HG02588 (cell line): ENCODE results near the gene ZNF330.
"Not testable (repeated sequence)": the region's sequence is repeated elsewhere in the genome, so short reads cannot be mapped to it uniquely, and the experiment has no call there.

Experiments used
- ATAC-seq: cut with Tn5 transposase; IDR thresholded peaks from one replicate; pipeline ENCODE4 v1.9.1; 2021; ENCODE audit warnings: mild to moderate bottlenecking, moderate library complexity; ENCODE audit not compliant: unreplicated experiment

Gene ZNF330

DNA sequence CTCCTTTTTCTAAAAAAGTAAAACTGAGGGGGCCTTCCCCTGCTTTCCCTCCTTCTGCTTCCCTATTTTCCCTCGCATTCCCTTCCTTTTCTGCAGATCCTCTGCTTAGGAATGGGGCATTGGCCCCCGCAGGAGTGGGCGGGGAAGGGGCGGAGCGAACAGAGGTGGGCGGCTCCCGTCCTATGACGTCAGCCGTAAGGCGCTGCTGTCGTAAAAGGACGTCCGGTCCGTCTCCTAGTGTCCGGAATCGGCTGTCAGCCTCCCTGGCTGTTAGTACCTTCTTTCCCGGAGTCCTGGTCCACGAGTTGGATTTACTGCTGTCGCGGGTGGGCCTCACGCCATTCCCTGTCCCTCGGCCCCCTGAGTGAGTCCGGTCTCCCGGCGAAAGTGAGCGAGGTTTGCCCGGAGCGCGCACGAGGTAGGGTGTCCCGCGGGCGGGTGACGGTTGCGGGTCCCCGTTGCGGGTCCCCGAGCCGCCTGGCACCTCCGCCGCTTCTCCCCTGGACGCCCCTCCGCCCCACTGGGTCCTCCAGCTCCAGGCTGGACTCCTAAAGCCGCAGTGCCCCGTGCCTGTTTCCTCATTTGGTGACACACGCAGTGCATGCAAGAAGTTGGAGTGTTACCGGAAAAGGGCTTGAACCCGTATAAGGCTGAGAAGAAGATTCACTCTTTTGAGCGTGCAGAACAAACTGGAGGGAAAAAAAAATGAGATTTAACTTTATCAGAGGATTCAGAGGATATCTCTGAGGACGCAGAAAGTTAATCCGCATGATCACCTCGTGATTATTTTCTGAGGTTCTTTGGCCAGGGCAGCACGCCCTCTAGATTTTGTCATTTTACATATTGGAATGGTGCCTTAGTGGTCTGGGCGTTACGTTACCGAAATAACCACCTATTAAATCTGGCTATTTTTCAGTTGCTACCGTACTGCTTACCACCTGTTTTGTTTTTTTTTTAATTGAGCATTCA, at the start of gene ZNF330:
Gene ZNF330, plus strand, starts transcription at position 205 of the 969 bp plus-strand sequence. CDS start 1,477 bp downstream, outside the sequence.
- ATAC-seq: peak; percentile 86

DNA sequence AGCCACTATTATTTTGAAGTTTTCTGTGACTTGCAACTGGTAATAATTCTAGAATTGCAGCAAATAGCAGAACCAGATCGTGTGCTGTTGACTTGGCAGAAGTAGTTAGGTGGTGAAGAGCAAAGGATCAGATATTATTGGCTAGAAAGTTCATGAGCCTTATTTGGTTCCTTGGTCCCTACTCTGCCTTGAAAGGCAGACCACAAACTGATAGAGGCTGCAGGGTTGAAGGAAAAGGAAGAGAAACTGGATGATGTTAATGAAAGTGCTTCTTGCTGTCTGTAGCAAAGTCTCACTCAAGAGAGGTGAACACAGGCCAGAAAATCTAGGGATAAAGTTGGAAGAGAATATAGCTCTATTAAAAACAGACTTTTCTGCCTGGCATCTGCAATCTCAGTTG, 46.2 kb upstream of the ZNF330 start:
- no peak for ATAC-seq

DNA sequence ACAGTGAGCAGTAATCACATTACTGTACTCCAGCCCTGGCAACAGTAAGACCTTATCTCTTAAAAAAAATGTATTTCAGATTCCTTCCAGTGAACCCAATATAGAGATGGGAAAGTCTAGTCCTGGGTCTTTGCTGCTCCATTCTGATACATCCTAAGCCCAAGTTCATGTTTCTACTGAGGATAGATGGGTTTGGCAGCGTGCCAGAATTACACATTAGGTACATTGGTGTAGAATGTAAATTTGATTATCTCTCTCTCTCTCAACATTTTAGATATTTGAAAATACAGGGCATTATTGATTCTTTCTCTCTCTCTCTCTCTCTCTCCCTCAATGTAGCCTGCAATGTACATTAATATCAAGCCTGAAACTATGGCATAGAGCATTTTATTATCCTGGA, 43.5 kb upstream of the ZNF330 start:
- ATAC-seq: no peak

DNA sequence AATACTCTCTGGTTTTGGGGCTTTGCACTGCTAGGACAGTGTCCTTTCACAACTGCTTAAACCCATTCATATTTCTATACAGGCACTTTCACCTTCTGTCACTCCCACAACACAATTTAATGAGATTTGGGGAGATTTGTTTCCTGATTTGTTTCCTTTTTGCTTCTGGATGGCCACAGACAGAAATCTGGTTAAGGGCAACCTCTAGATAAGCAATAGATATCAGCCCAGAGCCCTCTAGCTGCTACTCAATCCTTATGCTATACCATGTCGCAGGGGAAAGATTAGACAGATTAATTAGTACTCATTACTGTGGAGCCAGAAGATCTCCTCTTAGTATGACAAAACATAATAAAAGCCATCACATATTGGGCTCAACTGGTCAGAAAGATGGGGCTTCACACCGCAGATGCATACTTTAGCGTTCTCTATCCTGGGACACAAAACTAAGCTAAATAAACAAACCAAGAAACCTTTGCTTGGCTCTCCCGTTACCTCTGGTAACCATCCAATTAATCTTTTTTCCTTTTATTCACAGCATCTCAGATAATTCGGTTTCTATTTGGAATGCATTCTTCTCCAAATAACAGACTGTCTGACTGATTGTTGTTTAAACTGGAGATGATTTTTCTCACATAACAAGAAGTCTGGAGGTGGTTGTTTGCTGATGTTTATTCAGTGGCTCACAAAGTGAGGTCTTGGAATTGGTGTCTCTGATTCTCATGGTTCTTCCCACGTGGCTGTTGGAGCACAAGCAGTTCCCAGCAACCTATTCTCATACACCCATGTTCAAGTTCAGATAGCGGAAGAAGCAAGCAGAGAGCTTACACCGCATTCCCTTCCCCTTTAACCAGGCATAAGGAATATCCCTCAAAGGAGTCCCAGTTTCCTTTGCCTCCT, 41.0 kb upstream of the ZNF330 start:
- ATAC-seq: no peak

DNA sequence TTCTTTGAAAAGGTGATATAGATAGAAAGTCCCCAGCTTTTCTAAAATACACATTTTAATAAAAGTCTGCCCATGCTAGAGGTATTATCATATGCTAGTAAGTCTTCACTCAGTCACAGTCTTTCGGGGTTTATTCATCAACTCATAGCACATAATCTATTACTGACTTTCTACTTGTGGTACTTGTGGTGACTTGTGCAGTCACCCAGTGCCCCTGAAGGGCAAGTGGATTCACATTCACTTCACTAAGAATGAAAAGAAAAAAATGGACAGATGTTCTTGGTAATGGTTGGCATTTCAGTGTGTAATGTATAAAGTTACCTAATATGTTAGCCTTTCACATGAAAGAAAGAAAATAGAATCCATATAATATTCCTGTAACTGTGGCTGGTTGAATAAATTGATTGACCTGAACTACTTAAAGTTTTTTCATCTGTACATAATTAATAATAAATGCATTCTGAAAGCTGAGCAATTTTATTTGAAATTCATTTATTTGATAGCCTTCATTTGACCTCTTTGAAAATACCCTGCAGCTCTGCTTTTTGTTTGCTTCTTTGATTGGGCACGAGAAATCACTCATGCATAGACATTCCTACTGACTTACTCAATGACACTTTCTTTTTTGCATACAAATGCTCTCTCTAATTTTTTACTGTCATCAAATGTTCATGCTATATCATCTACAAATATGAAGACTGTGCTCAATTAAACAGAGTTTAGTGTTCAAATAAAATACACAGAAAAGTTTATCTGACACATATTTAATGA, 39.5 kb upstream of the ZNF330 start:
- ATAC-seq: no peak

DNA sequence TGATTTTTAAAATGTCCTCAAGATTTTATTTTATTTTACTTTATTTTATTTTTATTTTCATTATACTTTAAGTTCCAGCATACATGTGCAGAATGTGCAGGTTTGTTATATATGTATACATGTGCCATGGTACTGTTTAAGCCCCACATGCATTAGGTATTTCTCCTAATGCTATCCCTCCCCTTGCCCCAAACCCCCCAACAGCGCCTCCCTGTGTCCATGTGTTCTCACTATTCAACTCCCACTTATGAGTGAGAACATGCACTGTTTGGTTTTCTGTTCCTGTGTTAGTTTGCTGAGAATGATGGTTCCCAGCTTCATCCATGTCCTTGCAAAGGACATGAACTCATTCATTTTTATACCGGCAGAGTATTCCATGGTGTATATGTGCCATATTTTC, 37.2 kb upstream of the ZNF330 start:
- not testable (repeated sequence) for ATAC-seq

DNA sequence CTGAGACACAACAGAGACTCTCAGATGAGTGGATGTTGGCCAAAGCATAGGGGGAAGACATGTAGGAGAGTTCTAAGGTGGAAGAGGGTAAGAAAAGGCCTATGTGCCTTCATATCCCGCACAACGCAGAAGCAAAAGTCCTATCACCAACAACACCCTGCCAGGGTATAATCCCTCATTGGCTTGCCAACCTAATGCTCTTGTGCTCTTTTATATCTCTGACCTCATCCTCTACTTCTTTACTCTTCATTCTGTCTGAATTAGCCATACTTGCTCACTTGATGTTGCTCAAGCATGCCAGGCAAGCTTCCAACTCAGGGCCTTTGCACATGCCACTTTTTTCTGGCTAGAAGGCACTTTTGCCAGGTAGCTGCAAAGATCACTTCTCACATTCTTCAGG, 28.1 kb upstream of the ZNF330 start:
- ATAC-seq: no peak

DNA sequence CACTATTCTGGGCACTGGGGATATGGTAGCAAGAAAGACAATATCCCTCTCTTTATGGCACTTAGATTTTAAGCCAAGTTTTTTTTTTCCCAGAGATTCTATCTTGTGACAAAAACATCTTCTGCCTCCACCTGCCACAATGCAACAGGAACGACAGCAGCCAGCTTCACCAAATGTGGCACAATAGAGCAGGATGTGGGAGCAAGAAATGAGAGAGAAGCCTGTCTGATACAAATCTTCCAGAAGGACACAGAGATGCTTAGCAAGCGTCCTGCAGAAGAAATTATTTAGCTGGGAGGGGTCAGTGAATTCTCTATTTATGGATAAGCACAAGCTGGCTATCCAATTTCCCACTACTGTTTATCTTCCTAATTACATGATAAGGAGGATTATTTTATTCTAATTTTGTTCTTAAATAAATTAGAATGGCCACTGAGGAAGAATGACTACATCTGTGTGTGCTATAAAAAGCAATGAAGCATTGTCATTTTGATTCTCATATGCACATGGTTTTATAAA, 27.1 kb upstream of the ZNF330 start:
- ATAC-seq: no peak

DNA sequence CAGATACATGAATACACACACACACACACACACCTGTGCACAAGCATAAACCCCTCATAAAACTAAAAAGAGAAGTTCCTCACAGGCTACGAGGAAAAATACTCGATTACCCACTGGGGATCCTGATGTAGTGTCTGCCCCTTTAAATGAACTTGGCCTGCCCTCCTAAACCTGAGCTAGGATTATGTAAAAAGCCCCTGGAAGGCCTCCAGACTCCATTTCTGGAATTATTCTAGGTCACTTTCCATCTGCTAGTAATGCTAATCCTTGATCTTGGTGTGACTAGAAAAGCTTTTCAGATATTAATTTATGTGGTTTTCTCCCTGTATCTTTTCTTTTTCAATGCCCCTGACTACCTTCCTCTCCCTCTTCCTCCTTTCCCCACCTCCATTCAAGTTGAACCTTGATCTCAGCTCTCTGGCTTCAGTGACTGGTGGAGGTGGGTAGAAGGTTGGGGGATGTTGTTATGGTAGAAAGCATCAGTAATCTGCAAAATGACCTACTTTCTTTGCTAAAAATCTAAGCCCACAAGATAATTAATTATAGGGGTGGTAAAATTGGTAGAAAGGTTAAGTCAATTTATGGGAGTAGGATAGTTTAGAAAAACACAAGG, 25.5 kb upstream of the ZNF330 start:
- no peak for ATAC-seq

DNA sequence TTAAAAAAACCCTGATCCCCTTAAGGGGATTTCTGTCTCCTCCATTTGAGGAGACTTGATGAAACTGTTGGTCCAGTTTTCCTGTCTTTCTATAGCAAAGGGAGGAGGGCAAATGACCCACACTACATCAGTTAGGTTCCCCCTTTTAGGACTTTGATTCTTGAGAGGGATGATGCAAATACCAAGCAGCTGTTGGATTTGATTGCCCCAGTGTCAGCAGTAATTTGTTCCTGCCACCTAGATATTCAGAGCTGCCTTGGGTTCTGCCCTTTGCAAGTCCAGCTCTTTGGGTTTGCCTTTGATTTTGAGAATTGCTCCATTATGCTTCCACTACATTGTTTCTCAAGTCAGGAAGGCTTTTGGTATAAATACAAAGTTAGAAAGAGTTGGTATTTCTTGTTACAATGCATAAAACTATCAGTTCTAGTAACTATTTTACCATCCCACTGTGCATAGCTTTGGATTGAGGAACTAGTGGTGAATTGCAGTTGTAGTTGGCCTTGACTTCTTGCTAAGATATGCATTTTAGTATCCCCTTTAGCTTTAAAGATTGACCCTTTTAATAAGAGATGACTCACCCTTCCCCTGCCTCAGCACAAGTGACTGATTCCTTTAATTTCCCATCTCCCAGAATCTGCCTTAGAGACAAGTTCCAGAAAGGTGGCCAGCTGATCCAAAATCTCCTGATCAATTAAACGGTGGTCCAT, 24.3 kb upstream of the ZNF330 start:
- ATAC-seq: no peak

DNA sequence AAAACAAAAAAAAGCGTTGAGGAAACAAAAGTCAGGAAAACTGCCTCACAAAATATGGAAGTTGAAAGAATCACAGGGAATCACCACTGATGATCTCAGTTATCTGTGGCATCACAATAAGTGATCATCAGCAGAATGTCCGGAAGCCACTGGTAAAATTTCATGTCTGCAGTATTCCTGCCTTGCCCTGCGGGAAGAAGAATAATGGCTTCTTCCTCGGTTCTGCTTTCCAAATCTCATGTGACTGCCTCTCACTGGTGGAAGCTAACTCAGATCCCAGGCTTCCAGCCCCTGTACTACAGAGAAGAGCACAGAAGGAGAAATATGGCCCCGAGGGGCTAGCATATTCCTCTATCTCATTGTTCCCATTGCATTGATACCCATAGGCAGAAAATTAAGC, 12.7 kb upstream of the ZNF330 start:
- ATAC-seq: no peak

DNA sequence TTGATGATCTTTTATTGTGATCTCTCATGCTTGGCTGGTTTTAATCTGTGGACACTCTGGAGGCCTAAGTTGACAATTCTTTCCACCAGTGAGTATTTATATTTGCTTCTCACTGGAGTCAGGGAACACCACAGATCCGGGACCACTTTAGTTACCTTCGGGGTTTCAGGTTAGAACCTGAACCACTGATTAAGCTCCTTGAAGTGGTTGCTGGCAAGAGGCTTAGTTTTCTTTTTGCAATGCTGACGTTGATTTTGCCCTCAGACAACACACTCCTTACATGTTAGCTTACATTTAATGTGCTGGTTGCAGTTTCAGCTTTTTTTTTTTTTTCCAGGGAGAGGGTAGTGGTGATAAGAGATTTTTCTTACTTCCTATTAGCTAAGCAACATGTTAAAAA, 10.5 kb upstream of the ZNF330 start:
- no peak for ATAC-seq

DNA sequence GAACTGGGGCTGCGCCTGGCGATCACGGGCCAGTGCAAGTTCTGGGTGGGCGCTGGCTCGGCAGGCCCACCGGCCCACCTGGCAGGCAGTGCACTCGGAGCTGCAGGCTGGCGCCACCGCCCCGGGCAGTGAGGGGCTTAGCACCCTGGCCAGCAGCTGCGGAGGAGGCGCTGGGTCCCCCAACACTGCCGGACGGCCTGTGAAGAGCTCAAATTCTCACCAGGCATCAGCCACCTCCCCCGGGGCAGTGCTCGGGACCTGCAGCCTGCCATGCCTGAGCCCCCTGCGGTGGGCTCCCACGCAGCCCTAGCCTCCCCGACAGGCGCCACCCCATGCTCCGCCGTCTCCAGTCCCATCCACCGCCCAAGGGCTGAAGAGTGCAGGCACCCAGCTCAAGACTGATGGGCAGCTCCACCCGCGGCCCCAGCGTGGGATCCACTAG, 7.1 kb upstream of the ZNF330 start:
- no peak for ATAC-seq

DNA sequence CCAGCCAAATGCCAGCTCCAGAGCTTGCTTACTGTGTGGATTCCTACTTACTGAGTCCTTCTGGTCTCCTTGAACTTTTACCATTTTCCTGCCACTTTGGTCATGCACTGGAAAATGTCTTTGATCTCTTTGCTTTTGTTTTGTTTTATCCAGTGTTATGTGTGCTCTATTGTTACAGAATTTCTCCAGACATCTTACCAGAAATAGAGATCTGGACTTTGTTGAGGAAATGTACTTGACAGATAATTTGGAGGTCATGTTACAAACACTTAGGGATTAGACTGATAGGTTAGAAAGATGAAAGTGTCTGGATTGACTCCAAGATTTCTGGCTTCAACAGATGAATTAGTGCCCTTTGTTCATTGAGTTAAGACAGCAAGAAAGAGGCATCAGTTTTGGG, 5.7 kb upstream of the ZNF330 start:
- no peak for ATAC-seq

DNA sequence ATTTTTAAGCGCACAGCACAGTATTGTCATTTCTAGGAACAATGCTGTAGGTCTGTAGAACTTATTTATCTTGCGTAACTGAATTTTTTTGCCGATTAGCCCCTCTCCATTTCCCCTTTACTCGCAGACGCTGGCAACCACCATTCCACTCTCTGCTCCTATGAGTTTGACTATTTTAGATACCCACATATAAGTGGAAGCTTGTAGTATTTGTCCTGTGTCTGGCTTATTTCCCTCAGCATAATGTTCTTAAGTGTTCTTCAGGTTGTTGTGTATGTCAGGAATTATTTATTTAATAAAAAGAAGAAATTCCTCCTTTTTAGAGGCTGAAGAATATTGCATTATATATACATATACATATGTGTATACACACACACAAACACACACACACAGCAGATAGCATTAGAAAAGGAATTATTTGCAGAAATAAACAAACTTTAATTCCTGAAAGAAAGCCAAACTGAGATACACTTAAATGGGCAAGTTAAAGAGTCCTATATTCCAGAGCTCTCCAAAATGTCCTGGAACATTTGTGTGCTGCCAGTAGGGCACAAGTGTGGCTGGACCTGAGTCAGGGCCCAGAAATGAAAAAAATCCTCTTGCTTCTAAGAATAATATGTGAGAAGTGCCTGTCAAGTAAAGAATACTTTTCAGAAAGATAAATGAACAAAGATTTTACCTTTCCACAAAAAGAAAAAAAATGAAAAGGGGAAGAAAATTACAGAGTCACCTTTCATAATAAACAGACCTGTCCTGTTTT, 4.5 kb upstream of the ZNF330 start:
- no peak for ATAC-seq

DNA sequence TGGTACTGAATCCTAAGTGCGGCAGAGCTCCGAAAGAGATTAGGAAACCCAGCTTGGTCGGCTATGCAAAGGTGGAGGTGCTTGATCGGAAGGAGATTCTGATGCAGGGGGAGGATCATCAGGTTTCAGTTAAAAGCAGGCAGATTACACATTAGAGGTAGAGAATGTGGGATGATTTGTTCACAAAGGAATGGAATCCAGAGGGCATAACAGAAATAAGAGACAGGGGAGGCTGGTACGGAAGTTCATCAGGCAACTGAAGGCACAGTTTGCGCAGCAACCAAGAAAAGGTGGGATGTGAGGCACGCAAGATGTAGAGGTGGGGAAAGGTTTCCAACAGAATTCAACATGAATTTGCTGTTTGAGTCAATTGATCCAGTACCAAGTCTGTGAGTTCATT, 424 bp upstream of the ZNF330 start:
- ATAC-seq: peak; percentile 8

DNA sequence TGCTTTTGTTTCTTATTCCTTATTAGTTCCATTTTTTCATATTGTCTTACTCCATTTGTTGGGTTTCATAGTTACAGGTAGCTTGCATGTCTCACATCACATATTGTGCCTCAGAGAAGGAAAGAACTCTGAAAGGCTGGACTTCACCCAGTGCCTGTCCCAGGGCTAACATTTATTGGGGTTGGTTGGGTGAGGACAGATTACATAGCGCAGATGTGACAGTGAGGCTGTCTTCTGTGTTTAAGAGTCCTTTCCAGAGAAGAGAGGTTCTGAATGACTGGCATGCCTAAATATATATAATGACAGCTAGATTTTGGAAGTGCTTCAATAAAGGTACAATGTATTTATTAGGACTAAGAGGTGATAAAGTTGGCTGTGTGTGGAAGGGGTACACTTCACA, 2.7 kb downstream of the ZNF330 start:
- no peak for ATAC-seq

DNA sequence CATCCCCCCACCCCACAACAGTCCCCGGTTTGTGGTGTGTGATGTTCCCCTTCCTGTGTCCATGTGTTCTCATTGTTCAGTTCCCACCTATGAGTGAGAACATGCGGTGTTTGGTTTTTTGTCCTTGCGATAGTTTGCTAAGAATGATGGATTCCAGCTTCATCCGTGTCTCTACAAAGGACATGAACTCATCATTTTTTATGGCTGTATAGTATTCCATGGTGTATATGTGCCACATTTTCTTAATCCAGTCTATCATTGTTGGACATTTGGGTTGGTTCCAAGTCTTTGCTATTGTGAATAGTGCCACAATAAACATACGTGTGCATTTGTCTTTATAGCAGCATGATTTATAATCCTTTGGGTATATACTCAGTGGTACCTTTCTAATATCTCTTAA, 6.6 kb downstream of the ZNF330 start:
- not testable (repeated sequence) for ATAC-seq
